Trophoblast cell (in vitro differentiated cells and primary cell): ENCODE data around the gene TBX4.

Experiments
- DNase-seq, 2 donors: peaks; one replicate each; pipeline ENCODE4 v3.0.0-alpha.2; 2016
- H2AFZ ChIP-seq: 2 replicates; pipeline ENCODE4 v1.6.1; 2013; ENCODE audit warnings: low read length, moderate library complexity, mild to moderate bottlenecking; ENCODE audit not compliant: insufficient read depth, poor library complexity
- H2AK5ac ChIP-seq: 2 replicates; pipeline ENCODE4 v1.6.1; 2013; ENCODE audit warnings: mild to moderate bottlenecking, low read length
- H2BK120ac ChIP-seq: 2 replicates; pipeline ENCODE4 v1.6.1; 2013; ENCODE audit warnings: low read length, mild to moderate bottlenecking, moderate library complexity; ENCODE audit not compliant: insufficient read depth, poor library complexity
- H2BK12ac ChIP-seq: 2 replicates; pipeline ENCODE4 v1.6.1; 2013; ENCODE audit warnings: mild to moderate bottlenecking, low read length, moderate library complexity
- H2BK5ac ChIP-seq: 2 replicates; pipeline ENCODE4 v1.6.1; 2013; ENCODE audit warnings: low read length, low read depth, moderate library complexity, mild to moderate bottlenecking; ENCODE audit not compliant: poor library complexity
- H3K14ac ChIP-seq: 2 replicates; pipeline ENCODE4 v1.6.1; 2013; ENCODE audit warnings: mild to moderate bottlenecking, low read length
- H3K18ac ChIP-seq: 2 replicates; pipeline ENCODE4 v1.6.1; 2013; ENCODE audit warnings: mild to moderate bottlenecking, low read length
- H3K23ac ChIP-seq: 2 replicates; pipeline ENCODE4 v1.6.1; 2013; ENCODE audit warnings: low read length
- H3K27ac ChIP-seq: 2 replicates; pipeline ENCODE4 v1.5.1; 2013; ENCODE audit warnings: low read depth, mild to moderate bottlenecking, inconsistent platforms, low read length, moderate library complexity
- H3K27me3 ChIP-seq: 2 replicates; pipeline ENCODE4 v1.6.1; 2013; ENCODE audit warnings: inconsistent platforms, mild to moderate bottlenecking, low read length, moderate library complexity; ENCODE audit not compliant: insufficient read depth
- H3K36me3 ChIP-seq, 2 experiments: 1 replicate in 1 of 2; 2 replicates in 1 of 2; pipeline ENCODE4 v1.6.1; 2013; ENCODE audit warnings: low read length in 2 of 2, mild to moderate bottlenecking in 2 of 2, moderate library complexity in 1 of 2; ENCODE audit not compliant: insufficient read depth in 2 of 2, control insufficient read depth in 1 of 2
- H3K4ac ChIP-seq: 2 replicates; pipeline ENCODE4 v1.6.1; 2013; ENCODE audit warnings: low read depth, mild to moderate bottlenecking, low read length, moderate library complexity
- H3K4me1 ChIP-seq, 2 experiments: 1 replicate in 1 of 2; 2 replicates in 1 of 2; pipeline ENCODE4 v1.6.1; 2013; ENCODE audit warnings: low read length in 2 of 2, mild to moderate bottlenecking in 2 of 2, moderate library complexity in 1 of 2; ENCODE audit not compliant: insufficient read depth in 2 of 2, control insufficient read depth in 1 of 2
- H3K4me2 ChIP-seq: 2 replicates; pipeline ENCODE4 v1.6.1; 2013; ENCODE audit warnings: inconsistent platforms, mild to moderate bottlenecking, low read length, moderate library complexity
- H3K4me3 ChIP-seq: 2 replicates; pipeline ENCODE4 v1.5.1; 2013; ENCODE audit warnings: mild to moderate bottlenecking, low read depth, low read length, inconsistent platforms
- H3K79me1 ChIP-seq: one replicate; pipeline ENCODE4 v1.6.1; 2013; ENCODE audit warnings: low read length
- H3K79me2 ChIP-seq: 2 replicates; pipeline ENCODE4 v1.6.1; 2013; ENCODE audit warnings: low read length, mild to moderate bottlenecking; ENCODE audit not compliant: control insufficient read depth, insufficient read depth, poor library complexity
- H3K9ac ChIP-seq: 2 replicates; pipeline ENCODE4 v1.6.1; 2013; ENCODE audit warnings: mild to moderate bottlenecking, low read length
- H3K9me3 ChIP-seq: 2 replicates; pipeline ENCODE4 v1.6.1; 2013; ENCODE audit warnings: low read depth, mild to moderate bottlenecking, control low read depth, inconsistent platforms, low read length; ENCODE audit not compliant: insufficient read depth
- H4K12ac ChIP-seq: 2 replicates; pipeline ENCODE4 v1.6.1; 2013; ENCODE audit warnings: low read depth, mild to moderate bottlenecking, low read length, moderate library complexity
- H4K8ac ChIP-seq: 2 replicates; pipeline ENCODE4 v1.6.1; 2013; ENCODE audit warnings: low read depth, mild to moderate bottlenecking, low read length, moderate library complexity
- H4K91ac ChIP-seq: one replicate; pipeline ENCODE4 v1.6.1; 2013; ENCODE audit warnings: low read depth, mild to moderate bottlenecking, low read length, moderate library complexity
- WGBS: extraction: QIAGEN DNeasy Blood & Tissue Kit; methylation state at CpG from one replicate; pipeline ENCODE4 v1.1.7; 2013; ENCODE audit warnings: missing lambda C conversion rate; ENCODE audit not compliant: insufficient read length, insufficient coverage; ENCODE audit errors: extremely low coverage; 5-methylcytosine and 5-hydroxymethylcytosine counted together

TBX4 gene

DNA sequence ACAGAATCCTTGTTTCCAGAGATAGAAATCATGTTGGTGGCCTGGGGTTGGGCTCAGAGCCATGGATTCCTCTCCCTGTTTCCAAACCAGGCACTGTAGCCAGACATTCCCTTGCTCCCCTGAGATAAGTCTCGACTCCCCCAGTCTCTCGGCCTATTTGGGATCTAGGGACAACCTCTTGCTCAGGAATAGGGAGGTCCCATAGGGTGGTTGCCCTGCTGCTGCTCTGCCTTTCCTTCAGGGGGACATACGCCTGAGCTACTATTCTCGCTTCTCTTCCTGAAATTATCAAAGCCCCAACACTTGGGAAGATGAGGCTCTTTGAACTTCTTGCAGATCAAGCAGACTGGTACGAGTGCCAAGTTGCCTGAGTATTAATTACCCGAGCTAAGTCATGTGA lies 58.0 kb downstream of the TBX4 start:
- WGBS, result no CpG with 5 or more reads among the region's 6 CpGs
- no peak overlapping the region for H4K91ac ChIP-seq
- no peak overlapping the region for H2BK12ac ChIP-seq
- peaks cover 0 to 3% of the 10 kb centered on the region in 2 experiments for H3K4me1 ChIP-seq
- no peak overlapping the region for H3K4me2 ChIP-seq
- no peak overlapping the region for H3K18ac ChIP-seq
- H4K12ac ChIP-seq, result no peak overlapping the region
- no peaks in the 10 kb centered on the region for H3K27me3 ChIP-seq
- no peak overlapping the region for H2AFZ ChIP-seq
- H3K9me3 ChIP-seq, result no peaks in the 10 kb centered on the region
- no peak overlapping the region for H3K4ac ChIP-seq
- H3K4me3 ChIP-seq, result no peak overlapping the region
- H3K79me2 ChIP-seq, result no peaks in the 10 kb centered on the region
- no peak overlapping the region for H3K23ac ChIP-seq
- H3K36me3 ChIP-seq, result no peaks in the 10 kb centered on the region
- H2BK120ac ChIP-seq, result no peak overlapping the region
- no peak overlapping the region for H3K9ac ChIP-seq
- H2BK5ac ChIP-seq, result no peak overlapping the region
- no peak for DNase-seq
- no peak overlapping the region for H3K27ac ChIP-seq
- no peak overlapping the region for H4K8ac ChIP-seq
- H3K79me1 ChIP-seq, result no peaks in the 10 kb centered on the region
- no peak overlapping the region for H3K14ac ChIP-seq
- no peak overlapping the region for H2AK5ac ChIP-seq

DNA sequence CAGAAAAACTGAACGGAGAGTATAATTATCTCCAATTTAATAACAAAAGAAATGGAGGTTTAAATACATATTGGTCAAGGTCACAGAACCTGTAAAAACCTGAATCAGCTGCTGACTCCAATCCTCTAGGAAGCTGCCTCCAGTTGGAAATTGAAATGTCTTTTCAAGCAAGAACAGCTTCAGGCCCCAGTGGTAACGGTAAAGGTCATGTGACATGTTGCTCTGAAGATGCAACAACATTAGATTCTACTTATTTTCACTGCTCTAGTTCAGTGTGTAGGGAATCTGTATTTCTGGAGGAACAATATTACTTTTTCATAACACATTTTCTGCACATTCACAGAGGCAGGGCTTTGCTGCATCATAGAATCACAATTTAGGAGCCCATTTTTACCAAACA lies 58.8 kb downstream of the TBX4 start:
- H3K79me2 ChIP-seq, result no peaks in the 10 kb centered on the region
- no peak overlapping the region for H3K27ac ChIP-seq
- H3K4ac ChIP-seq, result no peak overlapping the region
- no peak for DNase-seq
- H4K91ac ChIP-seq, result no peak overlapping the region
- H2AK5ac ChIP-seq, result no peak overlapping the region
- no CpG with 5 or more reads among the region's 2 CpGs for WGBS
- H2BK120ac ChIP-seq, result no peak overlapping the region
- H3K36me3 ChIP-seq, result no peaks in the 10 kb centered on the region
- H3K27me3 ChIP-seq, result no peaks in the 10 kb centered on the region
- no peak overlapping the region for H3K9ac ChIP-seq
- no peak overlapping the region for H3K18ac ChIP-seq
- no peak overlapping the region for H2BK5ac ChIP-seq
- no peak overlapping the region for H3K4me2 ChIP-seq
- no peak overlapping the region for H3K14ac ChIP-seq
- H3K4me1 ChIP-seq, result peaks cover 0 to 3% of the 10 kb centered on the region in 2 experiments
- H2BK12ac ChIP-seq, result no peak overlapping the region
- H2AFZ ChIP-seq, result no peak overlapping the region
- H3K4me3 ChIP-seq, result no peak overlapping the region
- no peak overlapping the region for H4K12ac ChIP-seq
- H3K79me1 ChIP-seq, result no peaks in the 10 kb centered on the region
- H3K23ac ChIP-seq, result no peak overlapping the region
- H4K8ac ChIP-seq, result no peak overlapping the region
- H3K9me3 ChIP-seq, result no peaks in the 10 kb centered on the region

DNA sequence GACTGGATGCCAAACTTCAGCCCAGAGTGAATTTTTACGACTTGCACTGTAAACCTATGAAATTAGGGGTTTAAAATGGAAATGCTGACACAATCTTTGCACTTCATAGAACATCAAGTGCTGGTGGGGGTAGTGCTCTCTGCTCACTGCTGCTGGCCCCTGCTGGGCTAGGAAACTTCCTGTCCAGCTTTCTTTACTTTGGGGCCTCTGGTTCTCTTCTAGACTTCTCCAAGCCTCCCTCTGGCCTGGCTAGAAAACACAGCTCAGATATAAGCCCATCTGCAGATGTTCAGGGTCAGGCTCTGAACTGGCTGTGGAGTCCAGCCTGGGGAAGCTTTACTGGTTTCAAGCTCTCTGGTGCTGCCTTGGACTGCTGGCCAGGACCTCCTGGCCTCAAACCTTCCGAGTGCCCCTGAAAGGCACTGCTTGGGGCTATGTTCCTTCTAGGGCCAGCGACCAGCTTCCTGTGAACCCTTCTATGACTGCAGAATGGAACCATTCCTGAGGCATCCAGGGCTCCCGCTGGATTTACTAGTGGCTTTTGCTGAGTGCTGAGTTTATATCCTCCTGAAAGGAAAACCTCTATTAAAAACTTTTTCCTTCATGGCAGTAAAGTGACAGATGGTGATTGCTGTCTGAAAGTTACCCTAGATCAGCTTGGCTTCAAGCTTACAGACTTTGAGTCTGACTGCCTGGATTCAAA lies 59.4 kb downstream of the TBX4 start:
- no CpG with 5 or more reads among the region's 4 CpGs for WGBS
- Histone ChIP-seq H2AFZ (no peak overlapping the region), H4K91ac (no peak overlapping the region), H4K8ac (no peak overlapping the region), H3K79me2 (no peaks in the 10 kb centered on the region), H4K12ac (no peak overlapping the region), H3K14ac (no peak overlapping the region), H3K9me3 (no peaks in the 10 kb centered on the region), H3K18ac (no peak overlapping the region), H3K23ac (no peak overlapping the region), H3K79me1 (no peaks in the 10 kb centered on the region), H2BK120ac (no peak overlapping the region), H3K27me3 (no peaks in the 10 kb centered on the region), H2AK5ac (no peak overlapping the region), H2BK12ac (no peak overlapping the region), H3K4me1 (peaks cover 0 to 3% of the 10 kb centered on the region in 2 experiments), H3K4me2 (no peak overlapping the region), H2BK5ac (no peak overlapping the region), H3K27ac (no peak overlapping the region), H3K9ac (no peak overlapping the region), H3K4ac (no peak overlapping the region), H3K4me3 (no peak overlapping the region), H3K36me3 (no peaks in the 10 kb centered on the region)
- no peak for DNase-seq

DNA sequence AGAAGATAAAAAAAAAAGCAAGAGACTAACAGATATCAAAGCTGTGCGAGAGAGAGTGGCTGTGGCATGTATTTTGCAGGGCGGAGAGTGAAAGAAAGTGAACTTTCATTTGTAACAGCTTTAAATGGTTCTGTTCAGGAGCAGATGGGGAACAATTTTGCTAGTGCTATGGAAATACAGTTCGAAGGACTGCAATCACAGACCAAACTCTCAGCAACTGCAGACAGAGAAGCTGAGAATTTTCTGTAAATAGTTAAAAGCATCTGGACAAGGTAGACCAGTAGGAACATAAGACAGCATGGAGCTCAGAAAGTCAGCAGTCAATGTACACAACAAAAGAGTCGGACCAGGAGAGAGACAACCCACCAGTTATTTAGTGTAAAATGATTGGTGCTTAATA lies 62.3 kb downstream of the TBX4 start:
- Histone ChIP-seq H3K14ac (no peak overlapping the region), H3K4me1 (peaks cover 0 to 3% of the 10 kb centered on the region in 2 experiments)

More for the DNA sequence above, 62.3 kb downstream of the TBX4 start:
- DNase-seq, result no peak
- no peaks in the 10 kb centered on the region for H3K36me3 ChIP-seq
- H3K27me3 ChIP-seq, result no peaks in the 10 kb centered on the region
- no peaks in the 10 kb centered on the region for H3K79me2 ChIP-seq
- H4K8ac ChIP-seq, result no peak overlapping the region
- H3K4ac ChIP-seq, result no peak overlapping the region
- H4K91ac ChIP-seq, result no peak overlapping the region
- no peak overlapping the region for H3K4me2 ChIP-seq
- H3K4me3 ChIP-seq, result no peak overlapping the region
- H2AFZ ChIP-seq, result no peak overlapping the region
- WGBS, result no CpG with 5 or more reads among the region's 4 CpGs
- no peak overlapping the region for H3K27ac ChIP-seq
- H2BK120ac ChIP-seq, result no peak overlapping the region
- no peak overlapping the region for H3K18ac ChIP-seq
- H2BK5ac ChIP-seq, result no peak overlapping the region
- H3K9ac ChIP-seq, result no peak overlapping the region
- H2AK5ac ChIP-seq, result no peak overlapping the region
- H3K79me1 ChIP-seq, result no peaks in the 10 kb centered on the region
- no peaks in the 10 kb centered on the region for H3K9me3 ChIP-seq
- no peak overlapping the region for H3K23ac ChIP-seq
- no peak overlapping the region for H4K12ac ChIP-seq
- no peak overlapping the region for H2BK12ac ChIP-seq
